HG03039 (cell line): ENCODE results near the gene SYNCRIP.
A peak's percentile ranks its signal among the peaks of the same experiment; 100 is the strongest.
"Not testable (repeated sequence)": the region's sequence is repeated elsewhere in the genome, so short reads cannot be mapped to it uniquely, and the experiment has no call there.

Source experiments
- ATAC-seq: cut with Tn5 transposase; IDR thresholded peaks from one replicate; pipeline ENCODE4 v1.9.1; 2021; ENCODE audit warnings: mild to moderate bottlenecking, moderate library complexity; ENCODE audit not compliant: unreplicated experiment

The SYNCRIP gene

GRCh38 chr6:85600713-85601313 is 41.9 kb downstream of the SYNCRIP start:
- no peak for ATAC-seq

GRCh38 chr6:85594197-85594930 is 48.3 kb downstream of the SYNCRIP start:
- peak; percentile 9 for ATAC-seq

GRCh38 chr6:85593438-85594196 is 49.1 kb downstream of the SYNCRIP start, which contains the start of gene SNX14:
Gene SNX14 (minus strand): TSS chr6:85593858. CDS start chr6:85593718, 140 bp downstream.
- ATAC-seq: peak; percentile 91

GRCh38 chr6:85592033-85592432 is 50.7 kb downstream of the SYNCRIP start:
- ATAC-seq: no peak

GRCh38 chr6:85591207-85591606 is 51.5 kb downstream of the SYNCRIP start:
- ATAC-seq: no peak

GRCh38 chr6:85585741-85586140 is 56.9 kb downstream of the SYNCRIP start:
- no peak for ATAC-seq

GRCh38 chr6:85582832-85583231 is 59.9 kb downstream of the SYNCRIP start:
- not testable (repeated sequence) for ATAC-seq

GRCh38 chr6:85581572-85581971 is 61.1 kb downstream of the SYNCRIP start:
- ATAC-seq: no peak

- peak; percentile 90 for ATAC-seq
These were observed 61.8 kb downstream of the SYNCRIP start for GRCh38 chr6:85580878-85581267.

- ATAC-seq: no peak
These were observed 62.4 kb downstream of the SYNCRIP start for GRCh38 chr6:85580118-85580877.

GRCh38 chr6:85579581-85579980 is 63.1 kb downstream of the SYNCRIP start:
- ATAC-seq: no peak

- no peak for ATAC-seq
These were observed 66.2 kb downstream of the SYNCRIP start for GRCh38 chr6:85576476-85576875.

GRCh38 chr6:85574932-85575598 is 67.6 kb downstream of the SYNCRIP start:
- ATAC-seq: no peak

- no peak for ATAC-seq
These were observed 73.4 kb downstream of the SYNCRIP start for GRCh38 chr6:85569323-85569722.

GRCh38 chr6:85568411-85568810 is 74.3 kb downstream of the SYNCRIP start:
- no peak for ATAC-seq

GRCh38 chr6:85565736-85566135 is 77.0 kb downstream of the SYNCRIP start:
- ATAC-seq: no peak

- not testable (repeated sequence) for ATAC-seq
These were observed 78.5 kb downstream of the SYNCRIP start for GRCh38 chr6:85564223-85564622.
